IPS DF 4.7 (cell line): Measurements from ENCODE around the gene NPR2.

Experiments
- DNase-seq: peaks from one replicate; pipeline ENCODE4 v3.0.0-alpha.2; 2013; ENCODE audit warnings: low spot score; ENCODE audit errors: extremely low read depth

NPR2 gene

GRCh38 chr9:35856882-35857281, 65.5 kb downstream of the NPR2 start:
- no peak for DNase-seq

GRCh38 chr9:35858458-35858857, 67.1 kb downstream of the NPR2 start:
- no peak for DNase-seq
